Uterus (tissue), 4 donors: ENCODE measurements around the gene TNNI2. TPM values are rescaled to one million over a fixed set of nuclear protein-coding genes. Genes with fewer than 3 reads are reported as not detected.

Experiments
- DNase-seq, 2 donors: peaks; one replicate each; pipeline ENCODE4 v3.0.0-alpha.2; 2019 to 2020
- H3K27ac ChIP-seq, 2 donors: fragments of 200-600 bp; sonication (generic); 1 replicate in 1 of 2; 2 replicates in 1 of 2; pipeline ENCODE4 v1.5.1; 2016 to 2018
- H3K27me3 ChIP-seq, 2 donors: fragments of 200-600 bp; sonication (generic); one replicate each; pipeline ENCODE4 v1.5.1; 2018 to 2019; ENCODE audit warnings: control low read depth in 1 of 2
- H3K36me3 ChIP-seq, 2 donors: fragments of 200-600 bp; sonication (generic); one replicate each; pipeline ENCODE4 v1.5.1; 2019; ENCODE audit warnings: control low read depth in 1 of 2
- H3K4me1 ChIP-seq, 2 donors: fragments of 200-600 bp; sonication (generic); one replicate each; pipeline ENCODE4 v1.5.1; 2018 to 2019; ENCODE audit warnings: control low read depth in 1 of 2
- H3K4me3 ChIP-seq, 2 donors: fragments of 200-600 bp; sonication (generic); 1 replicate in 1 of 2; 2 replicates in 1 of 2; pipeline ENCODE4 v1.5.1; 2018 to 2019; ENCODE audit warnings: mild to moderate bottlenecking in 1 of 2
- H3K9me3 ChIP-seq, 2 donors: fragments of 200-600 bp; sonication (generic); one replicate each; pipeline ENCODE4 v1.5.1; 2019; ENCODE audit warnings: control low read depth in 1 of 2
- POLR2A ChIP-seq, 2 donors: fragments of 450-650 bp; IDR thresholded peaks; one replicate each; pipeline ENCODE4 v1.6.1; 2016; ENCODE audit warnings: antibody characterized with exemption in 2 of 2, mild to moderate bottlenecking in 1 of 2, moderate library complexity in 1 of 2
- intact Hi-C: fragments of 100-400 bp; cut with DNase I; formaldehyde crosslinking; loops from one replicate; pipeline ENCODE4 v1.15.1; 2023; ENCODE audit warnings: low total_unique reads
- total RNA-seq, 4 donors: library from RNA; depleted of rRNA in 3 of 4; stranded (reverse); fragments of >200 nt in 3 of 4; gene quantifications; one replicate each; pipeline versions ENCODE4 v1.1.0 to v1.2.4, GENCODE V29; 2014 to 2023
- TF ChIP-seq, protein P1 (sequence below), 4 experiments: fragments of 200-600 bp in 2 of 4; fragments of 450-650 bp in 2 of 4; sonication (generic) in 2 of 4; IDR thresholded peaks; one replicate each; pipeline ENCODE4 v1.5.1; 2016 to 2019; ENCODE audit warnings: antibody characterized with exemption in 4 of 4, mild to moderate bottlenecking in 2 of 4, moderate library complexity in 1 of 4
- donor health status: DM: yes; HTN: yes; CAD: no.

TNNI2 gene
- total RNA-seq, 4 donors from 2014 or later, result 0.95 to 1.5 TPM; not detected in 2

DNA sequence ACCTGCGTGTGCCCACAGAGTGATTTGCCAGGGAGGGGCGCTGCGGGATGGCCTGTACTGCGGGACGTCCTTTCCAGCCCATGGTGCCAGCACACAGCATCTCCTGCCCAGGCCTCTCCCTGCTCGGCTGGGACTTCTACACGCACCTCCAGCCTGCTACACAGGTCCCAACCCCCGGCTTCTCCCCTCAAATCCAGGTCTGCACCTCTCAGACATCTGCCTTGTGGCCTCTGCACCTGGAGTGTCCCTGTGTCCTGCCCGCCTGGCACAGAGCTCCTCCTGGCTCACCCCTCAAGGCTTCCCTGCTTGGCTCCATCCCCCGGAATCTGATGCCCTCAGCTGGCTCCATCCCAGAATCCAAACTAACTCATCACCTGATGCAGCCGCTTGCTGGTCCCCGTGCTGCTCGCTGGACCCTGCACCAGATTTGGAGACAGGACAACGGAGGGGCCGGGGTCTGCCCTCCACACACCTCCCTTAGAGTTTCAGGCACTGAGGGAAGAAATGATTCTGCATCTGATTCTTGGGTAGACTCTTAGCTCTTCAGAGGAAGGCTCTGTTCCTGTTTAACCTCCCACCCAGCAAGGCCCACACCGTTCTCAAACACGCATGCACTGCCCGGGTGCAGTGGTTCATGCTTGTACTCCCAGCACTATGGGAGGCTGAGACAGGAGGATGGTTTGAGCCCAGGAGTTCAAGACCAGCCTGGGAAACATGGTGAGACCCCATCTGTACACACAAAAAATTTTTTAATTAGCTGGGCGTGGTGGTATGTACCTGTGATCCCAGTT lies 10.1 kb downstream of the TNNI2 start:
- Histone ChIP-seq H3K27ac (no peak overlapping the region), H3K9me3 (no peaks in the 10 kb centered on the region), H3K36me3 (no peaks in the 10 kb centered on the region), H3K4me3 (no peak overlapping the region), H3K4me1 (no peaks in the 10 kb centered on the region), H3K27me3 (no peaks in the 10 kb centered on the region)
- no peak for DNase-seq
- no peak for TF ChIP-seq POLR2A (IDR thresholded peaks at IDR 0.05)
- TF ChIP-seq, protein P1, sequence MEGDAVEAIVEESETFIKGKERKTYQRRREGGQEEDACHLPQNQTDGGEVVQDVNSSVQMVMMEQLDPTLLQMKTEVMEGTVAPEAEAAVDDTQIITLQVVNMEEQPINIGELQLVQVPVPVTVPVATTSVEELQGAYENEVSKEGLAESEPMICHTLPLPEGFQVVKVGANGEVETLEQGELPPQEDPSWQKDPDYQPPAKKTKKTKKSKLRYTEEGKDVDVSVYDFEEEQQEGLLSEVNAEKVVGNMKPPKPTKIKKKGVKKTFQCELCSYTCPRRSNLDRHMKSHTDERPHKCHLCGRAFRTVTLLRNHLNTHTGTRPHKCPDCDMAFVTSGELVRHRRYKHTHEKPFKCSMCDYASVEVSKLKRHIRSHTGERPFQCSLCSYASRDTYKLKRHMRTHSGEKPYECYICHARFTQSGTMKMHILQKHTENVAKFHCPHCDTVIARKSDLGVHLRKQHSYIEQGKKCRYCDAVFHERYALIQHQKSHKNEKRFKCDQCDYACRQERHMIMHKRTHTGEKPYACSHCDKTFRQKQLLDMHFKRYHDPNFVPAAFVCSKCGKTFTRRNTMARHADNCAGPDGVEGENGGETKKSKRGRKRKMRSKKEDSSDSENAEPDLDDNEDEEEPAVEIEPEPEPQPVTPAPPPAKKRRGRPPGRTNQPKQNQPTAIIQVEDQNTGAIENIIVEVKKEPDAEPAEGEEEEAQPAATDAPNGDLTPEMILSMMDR (IDR thresholded peaks at IDR 0.05), result no peak
- intact Hi-C loops, result no loop called here

DNA sequence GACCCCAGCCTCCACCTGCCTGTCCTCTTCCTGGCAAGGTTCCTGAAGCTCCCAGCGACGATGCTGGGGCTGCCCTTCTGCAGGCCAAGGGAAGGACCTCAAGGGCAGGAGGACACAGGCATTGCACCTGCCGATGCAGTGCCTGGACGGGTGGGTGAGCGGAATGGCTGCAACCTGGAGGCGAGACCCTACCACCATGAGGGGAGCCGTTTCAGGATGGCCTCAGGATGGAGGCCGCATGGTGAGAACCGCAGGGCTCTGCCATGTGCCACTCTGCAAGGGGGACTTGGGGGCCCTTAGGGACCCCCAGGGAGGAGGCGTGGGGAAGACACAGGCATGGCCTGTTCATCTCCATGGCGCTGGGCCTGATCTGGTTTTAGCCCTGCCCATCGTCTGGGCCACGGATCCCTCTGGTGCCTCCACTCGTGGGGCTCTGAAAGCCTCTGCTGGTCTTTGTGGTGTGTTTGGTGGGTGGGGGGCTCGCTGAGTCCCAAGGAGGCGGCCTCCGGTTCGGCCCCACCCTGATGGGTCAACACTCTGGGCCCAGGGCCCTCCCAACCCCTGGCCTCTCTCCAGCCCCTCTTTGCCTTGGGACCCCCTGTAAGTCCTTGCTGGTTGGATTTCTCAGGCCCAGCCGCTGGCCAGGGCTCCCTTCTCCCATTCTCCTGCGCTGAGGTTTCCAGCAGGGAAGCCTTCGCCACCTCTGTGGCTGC lies 12.8 kb downstream of the TNNI2 start:
- no peak overlapping the region for H3K27ac ChIP-seq
- no peaks in the 10 kb centered on the region for H3K27me3 ChIP-seq

DNA sequence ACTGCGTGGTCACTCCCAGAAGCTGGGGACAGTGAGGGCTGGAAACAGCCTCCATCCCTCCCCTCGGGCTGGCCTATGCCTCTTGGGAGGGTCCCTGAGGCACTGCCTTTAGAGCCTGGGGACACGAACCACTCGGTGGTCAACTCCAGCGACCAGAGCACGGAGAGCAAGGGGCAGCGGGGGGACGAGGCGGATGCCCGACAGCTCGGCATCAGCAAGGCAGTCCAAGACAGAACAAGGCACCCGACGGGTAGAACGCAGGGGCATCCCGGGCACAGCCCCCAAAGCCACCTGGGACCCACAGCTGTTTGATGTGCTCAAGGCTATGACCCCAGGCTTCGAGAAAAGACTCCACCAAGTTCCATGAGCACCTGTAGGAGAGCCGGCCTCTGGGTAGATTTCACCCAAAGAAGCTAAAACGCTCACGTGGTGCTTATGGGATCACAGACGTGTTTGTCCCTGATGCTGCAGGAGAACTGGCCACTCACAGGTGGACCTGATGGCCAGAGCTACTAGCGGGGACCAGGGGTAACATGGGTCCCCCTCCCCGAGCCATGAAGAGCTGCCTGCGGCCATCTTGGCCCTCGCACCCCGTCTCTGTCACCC lies 13.6 kb downstream of the TNNI2 start:
- intact Hi-C loops, result no loop called here
- no peak for DNase-seq
- TF ChIP-seq, protein P1 (IDR thresholded peaks at IDR 0.05), result no peak
- no peak for TF ChIP-seq POLR2A (IDR thresholded peaks at IDR 0.05)
- no peaks in the 10 kb centered on the region for H3K27me3 ChIP-seq
- H3K4me1 ChIP-seq, result no peaks in the 10 kb centered on the region
- H3K4me3 ChIP-seq, result no peak overlapping the region
- no peaks in the 10 kb centered on the region for H3K36me3 ChIP-seq
- H3K27ac ChIP-seq, result no peak overlapping the region
- no peaks in the 10 kb centered on the region for H3K9me3 ChIP-seq

More for the DNA sequence above, 12.8 kb downstream of the TNNI2 start:
- no peak overlapping the region for H3K4me3 ChIP-seq
- DNase-seq, result no peak
- TF ChIP-seq, protein P1 (IDR thresholded peaks at IDR 0.05), result no peak
- TF ChIP-seq POLR2A (IDR thresholded peaks at IDR 0.05), result no peak
- H3K36me3 ChIP-seq, result no peaks in the 10 kb centered on the region
- H3K4me1 ChIP-seq, result no peaks in the 10 kb centered on the region
- intact Hi-C loops, result no loop called here
- no peaks in the 10 kb centered on the region for H3K9me3 ChIP-seq

DNA sequence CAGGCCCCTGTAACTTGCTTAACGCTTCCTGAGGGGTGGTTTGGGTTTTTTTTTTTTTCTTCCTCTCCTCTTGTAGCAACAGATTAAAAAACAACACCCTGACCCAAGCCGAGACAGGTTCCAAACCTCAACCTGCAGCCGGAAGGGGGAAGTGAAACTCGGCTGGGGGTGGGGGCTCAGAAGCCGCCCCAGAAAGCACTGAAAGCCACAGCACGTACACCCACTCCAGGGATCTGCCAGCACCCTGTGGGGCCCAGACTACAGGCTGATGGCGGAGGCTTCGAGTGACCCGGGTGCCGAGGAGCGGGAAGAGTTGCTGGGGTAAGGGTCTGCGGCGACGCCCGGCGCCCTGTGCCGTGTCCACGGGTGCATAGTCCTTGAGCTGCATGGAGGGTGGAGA lies 14.1 kb downstream of the TNNI2 start, which contains the start of gene LSP1:
Gene LSP1, plus strand, starts transcription at position 208 of the 400 bp plus-strand sequence. Its CDS starts 61 bp downstream, at position 269.
- Histone ChIP-seq H3K4me1 (no peaks in the 10 kb centered on the region), H3K9me3 (no peaks in the 10 kb centered on the region), H3K4me3 (no peak within 1 kb of the TSS), H3K36me3 (no peaks in the 10 kb centered on the region), H3K27me3 (no peaks in the 10 kb centered on the region), H3K27ac (no peak within 1 kb of the TSS)
- DNase-seq, result no peak
- intact Hi-C loops, result no loop called here
- TF ChIP-seq, protein P1 (IDR thresholded peaks at IDR 0.05), result no peak
- no peak for TF ChIP-seq POLR2A (IDR thresholded peaks at IDR 0.05)
